A549 (cell line): ENCODE data around the gene MKNK1. TPM values are rescaled to one million over a fixed set of nuclear protein-coding genes. Genes with fewer than 3 reads are reported as not detected.

ENCODE experiments used
- ATAC-seq, 2 experiments: fragments of 200-7000 bp in 1 of 2; fragments of >200 bp in 1 of 2; cut with Nextera tagmentation in 1 of 2; cut with Tn5 transposase in 1 of 2; 3 replicates each; pipeline versions ENCODE4 v1.8.0 to v1.9.1; 2018 to 2020; ENCODE audit warnings: mild to moderate bottlenecking in 1 of 2, moderate library complexity in 1 of 2
- CTCF ChIA-PET: fragments of 300-600 bp; sonication (Branson Sonifier 250); formaldehyde crosslinking; extraction: SDS; loops from one replicate; lab custom pipeline; 2021; ENCODE audit warnings: antibody characterized with exemption, inconsistent platforms; lab: Yijun Ruan, JAX
- POLR2A ChIA-PET: fragments of 350-600 bp; formaldehyde crosslinking; extraction: SDS; loops from one replicate; lab custom pipeline; 2021; ENCODE audit warnings: antibody characterized with exemption, inconsistent platforms; lab: Yijun Ruan, JAX
- DNase-seq, 2 experiments: peaks; one replicate each; pipeline versions ENCODE4 v3.0.0 to v3.0.0-alpha.2; 2011 to 2016; ENCODE audit warnings: low read depth in 1 of 2, low spot score in 1 of 2
- FAIRE-seq: peaks from 2 replicates; lab custom pipeline; 2011; peaks lifted over from hg19 to GRCh38; lab: Jason Lieb, UNC
- H3K27ac ChIP-seq, 2 experiments: fragments of >200 bp; sonication (Bioruptor Twin); formaldehyde crosslinking; 3 replicates each; pipeline ENCODE4 v1.5.1; 2016 to 2017
- H3K4me1 ChIP-seq: fragments of >200 bp; sonication (Bioruptor Twin); formaldehyde crosslinking; 3 replicates; pipeline ENCODE4 v1.6.1; 2016
- H3K4me2 ChIP-seq: fragments of >200 bp; sonication (Bioruptor Twin); formaldehyde crosslinking; 3 replicates; pipeline ENCODE4 v1.6.1; 2016
- H3K4me3 ChIP-seq: fragments of >200 bp; sonication (Bioruptor Twin); formaldehyde crosslinking; 3 replicates; pipeline ENCODE4 v1.5.1; 2016
- H3K9me3 ChIP-seq: fragments of >200 bp; sonication (Bioruptor Twin); formaldehyde crosslinking; 3 replicates; pipeline ENCODE4 v1.6.1; 2016
- ATOH8 ChIP-seq: fragments of 250-450 bp; sonication (Bioruptor Pico); IDR thresholded peaks from 2 replicates; pipeline ENCODE4 v1.5.0; 2020; ENCODE audit warnings: low read depth, mild to moderate bottlenecking, moderate library complexity
- CEBPB ChIP-seq, 2 experiments: fragments of >200 bp in 1 of 2; sonication (Bioruptor Twin) in 1 of 2; formaldehyde crosslinking in 1 of 2; IDR thresholded peaks; 2 replicates each; pipeline ENCODE4 v1.6.1; 2012 to 2016
- CTCF ChIP-seq: fragments of >200 bp; sonication (Bioruptor Twin); formaldehyde crosslinking; IDR thresholded peaks from 3 replicates; pipeline ENCODE4 v1.5.1; 2016
- E2F6 ChIP-seq: IDR thresholded peaks from 2 replicates; pipeline ENCODE4 v1.6.1; 2012; ENCODE audit warnings: low read depth, borderline replicate concordance
- EHF ChIP-seq: fragments of 250-450 bp; sonication (Bioruptor Pico); IDR thresholded peaks from 2 replicates; pipeline ENCODE4 v1.5.0; 2020; ENCODE audit warnings: mild to moderate bottlenecking
- ELK1 ChIP-seq: fragments of 150-350 bp; IDR thresholded peaks from 2 replicates; pipeline ENCODE4 v1.6.1; 2014; ENCODE audit warnings: low read depth, mild to moderate bottlenecking, low read length
- FOSB ChIP-seq: fragments of 250-450 bp; sonication (Bioruptor Pico); IDR thresholded peaks from 2 replicates; pipeline ENCODE4 v1.5.0; 2020; ENCODE audit warnings: mild to moderate bottlenecking, moderate library complexity
- GATA3 ChIP-seq: IDR thresholded peaks from 2 replicates; pipeline ENCODE4 v1.6.1; 2012; ENCODE audit warnings: borderline replicate concordance
- HEYL ChIP-seq: fragments of 250-450 bp; sonication (Bioruptor Pico); IDR thresholded peaks from 2 replicates; pipeline ENCODE4 v1.8.0; 2021; ENCODE audit warnings: mild to moderate bottlenecking, moderate library complexity
- HOXA7 ChIP-seq: fragments of 250-450 bp; sonication (Bioruptor Pico); IDR thresholded peaks from 2 replicates; pipeline ENCODE4 v1.5.0; 2020; ENCODE audit warnings: mild to moderate bottlenecking, moderate library complexity
- KDM1A ChIP-seq: fragments of 200-600 bp; sonication (generic); IDR thresholded peaks from 2 replicates; pipeline ENCODE4 v1.6.1; 2016; ENCODE audit warnings: low read depth, mild to moderate bottlenecking
- KDM5A ChIP-seq: fragments of 200-600 bp; sonication (generic); IDR thresholded peaks from 2 replicates; pipeline ENCODE4 v1.6.1; 2016; ENCODE audit warnings: antibody characterized with exemption, mild to moderate bottlenecking
- MYC ChIP-seq: IDR thresholded peaks from 2 replicates; pipeline ENCODE4 v1.6.1; 2012; ENCODE audit warnings: mild to moderate bottlenecking, inconsistent platforms, low read length, improper control_type of control experiment, borderline replicate concordance
- NFE2L2 ChIP-seq: fragments of 150-350 bp; conservative IDR thresholded peaks from 2 replicates; pipeline ENCODE4 v1.6.1; 2014; ENCODE audit warnings: low read length
- POLR2A ChIP-seq: IDR thresholded peaks from 2 replicates; pipeline ENCODE4 v1.6.1; 2012; ENCODE audit warnings: mild to moderate bottlenecking, low read length
- RAD21 ChIP-seq, 2 experiments: fragments of >200 bp in 1 of 2; sonication (Bioruptor Twin) in 1 of 2; formaldehyde crosslinking in 1 of 2; IDR thresholded peaks in 1 of 2; conservative IDR thresholded peaks in 1 of 2; 2 replicates in 1 of 2; 3 replicates in 1 of 2; pipeline ENCODE4 v1.6.1; 2012 to 2018; ENCODE audit warnings: inconsistent platforms in 1 of 2
- RFX5 ChIP-seq: fragments of 450-650 bp; IDR thresholded peaks from 2 replicates; pipeline ENCODE4 v1.7.1; 2014; ENCODE audit warnings: antibody characterized with exemption, mild to moderate bottlenecking, moderate library complexity
- SMC3 ChIP-seq: fragments of >200 bp; sonication (Bioruptor Twin); formaldehyde crosslinking; IDR thresholded peaks from 3 replicates; pipeline ENCODE4 v1.6.1; 2018; ENCODE audit warnings: inconsistent platforms
- TP53 ChIP-seq: fragments of 250-450 bp; sonication (Bioruptor Pico); IDR thresholded peaks from 2 replicates; pipeline ENCODE4 v1.5.0; 2021; ENCODE audit warnings: mild to moderate bottlenecking, moderate library complexity
- ZC3H11A ChIP-seq: fragments of 450-650 bp; IDR thresholded peaks from 2 replicates; pipeline ENCODE4 v1.6.1; 2014; ENCODE audit warnings: antibody characterized with exemption, mild to moderate bottlenecking
- WGBS: methylation state at CpG from one replicate; pipeline ENCODE4 v1.1.6; 2017; ENCODE audit errors: missing lambda C conversion rate; 5-methylcytosine and 5-hydroxymethylcytosine counted together
- polyA plus RNA-seq, 4 experiments: library from polyadenylated mRNA; depleted of rRNA in 3 of 4; stranded (reverse); fragments of >200 nt; fragmentation: RNase III in 1 of 4; extraction: RNeasy Plus Mini Kit Qiagen cat#74134 plus additional on column Dnase treatment in 1 of 4; gene quantifications; 2 replicates in 3 of 4; 3 replicates in 1 of 4; pipeline ENCODE4 v1.2.3, GENCODE V29; 2011 to 2017

The MKNK1 gene
- polyA plus RNA-seq, 2 of the 4 experiments (the other 2 are of a cell fraction), result 20.8 to 28.4 TPM

GRCh38 chr1:46533179-46533864 lies 70.7 kb downstream of the MKNK1 start:
- CTCF ChIA-PET, result interaction anchor here (0.7 to 11.5 kb wide), 20 partner anchors 9 to 196 kb away, joined by 3 to 235 read pairs (median 4); partner anchors contain the start of genes DMBX1 and KNCN
- ATAC-seq (peak; percentile 3 to 36; a peak in 4 of 6 replicates), FAIRE-seq (no peak)

GRCh38 chr1:46532498-46533178 lies 71.4 kb downstream of the MKNK1 start:
- ChIA-PET POLR2A (interaction anchor here (1.0 kb wide), 1 partner anchor 82 kb away, joined by 3 read pairs; no protein-coding TSS in a partner anchor), CTCF (interaction anchor here (0.7 to 11.5 kb wide), 18 partner anchors 10 to 196 kb away, joined by 3 to 235 read pairs (median 4); partner anchors contain the start of genes DMBX1 and KNCN)
- Histone ChIP-seq H3K9me3 (no peaks in the 10 kb centered on the region), H3K4me2 (peak overlapping the region; percentile 93), H3K4me3 (peak overlapping the region; percentile 44), H3K4me1 (peaks cover 6% of the 10 kb centered on the region), H3K27ac (peak overlapping the region; percentile 68 to 85; a peak in 5 of 6 replicates)
- no peak for TF ChIP-seq E2F6
- TF ChIP-seq CTCF, result peak; percentile 65
- TF ChIP-seq RAD21 (conservative IDR thresholded peaks at IDR 0.05 in 1 of 2, IDR thresholded peaks at IDR 0.05 in 1 of 2), result peak; percentile 36 to 46; a peak in 4 of 5 replicates
- TF ChIP-seq SMC3, result peak; percentile 34
- no peak for TF ChIP-seq CEBPB (IDR thresholded peaks at IDR 0.05)
- TF ChIP-seq POLR2A, result 0 out of 2 replicates have a peak, but pooled peaks have one; percentile 26
- FAIRE-seq (no peak), ATAC-seq (peak; percentile 73 to 79), DNase-seq (peak; percentile 32 to 72)
- WGBS, result 1% methylated on average over 12 of the region's 31 CpGs

More at GRCh38 chr1:46533179-46533864, 70.7 kb downstream of the MKNK1 start:
- WGBS, result 86% methylated on average over 7 of the region's 71 CpGs
- 0 out of 3 replicates have a peak, but pooled peaks cover 3% of the 10 kb centered on the region for H3K4me1 ChIP-seq
- DNase-seq, result no peak
- H3K9me3 ChIP-seq, result no peaks in the 10 kb centered on the region
- TF ChIP-seq FOSB (CRISPR knock-in tag) (no peak), KDM1A (no peak), ATOH8 (no peak), POLR2A (no peak), MYC (no peak), ZC3H11A (no peak), RFX5 (no peak)
- TF ChIP-seq, all 56 proteins: peak for 0
- Histone ChIP-seq H3K4me3 (peak overlapping the region; percentile 44), H3K27ac (peak overlapping the region; percentile 68 to 85; a peak in 5 of 6 replicates), H3K4me2 (peak overlapping the region; percentile 93)
- POLR2A ChIA-PET, result interaction anchor here (1.0 kb wide), 1 partner anchor 82 kb away, joined by 3 read pairs; no protein-coding TSS in a partner anchor

- FAIRE-seq, result no peak
- Histone ChIP-seq H3K27ac (no peak overlapping the region), H3K4me1 (peaks cover 11% of the 10 kb centered on the region), H3K4me3 (no peak overlapping the region), H3K4me2 (no peak overlapping the region), H3K9me3 (no peaks in the 10 kb centered on the region)
- POLR2A ChIA-PET, result interaction anchor here (1.0 kb wide), 1 partner anchor 81 kb away, joined by 3 read pairs; no protein-coding TSS in a partner anchor
- TF ChIP-seq POLR2A (no peak), KDM5A (no peak), HOXA7 (CRISPR knock-in tag) (no peak), ELK1 (no peak), HEYL (CRISPR knock-in tag) (no peak), GATA3 (no peak), SMC3 (no peak), TP53 (CRISPR knock-in tag) (no peak), NFE2L2 (no peak), EHF (CRISPR knock-in tag) (no peak)
- ATAC-seq, result no peak
- CTCF ChIA-PET, result interaction anchor here (1.0 to 11.5 kb wide), 11 partner anchors 13 to 193 kb away, joined by 3 to 235 read pairs (median 5); partner anchors contain the start of genes DMBX1 and KNCN
- DNase-seq, result no peak
- 71% methylated on average over 2 of the region's 3 CpGs for WGBS
These were observed 72.0 kb downstream of the MKNK1 start for GRCh38 chr1:46532095-46532494.
